HG03039 (cell line): ENCODE data around the gene KLHL40.

Experiments
- ATAC-seq: cut with Tn5 transposase; IDR thresholded peaks from one replicate; pipeline ENCODE4 v1.9.1; 2021; ENCODE audit warnings: mild to moderate bottlenecking, moderate library complexity; ENCODE audit not compliant: unreplicated experiment

Gene KLHL40, protein sequence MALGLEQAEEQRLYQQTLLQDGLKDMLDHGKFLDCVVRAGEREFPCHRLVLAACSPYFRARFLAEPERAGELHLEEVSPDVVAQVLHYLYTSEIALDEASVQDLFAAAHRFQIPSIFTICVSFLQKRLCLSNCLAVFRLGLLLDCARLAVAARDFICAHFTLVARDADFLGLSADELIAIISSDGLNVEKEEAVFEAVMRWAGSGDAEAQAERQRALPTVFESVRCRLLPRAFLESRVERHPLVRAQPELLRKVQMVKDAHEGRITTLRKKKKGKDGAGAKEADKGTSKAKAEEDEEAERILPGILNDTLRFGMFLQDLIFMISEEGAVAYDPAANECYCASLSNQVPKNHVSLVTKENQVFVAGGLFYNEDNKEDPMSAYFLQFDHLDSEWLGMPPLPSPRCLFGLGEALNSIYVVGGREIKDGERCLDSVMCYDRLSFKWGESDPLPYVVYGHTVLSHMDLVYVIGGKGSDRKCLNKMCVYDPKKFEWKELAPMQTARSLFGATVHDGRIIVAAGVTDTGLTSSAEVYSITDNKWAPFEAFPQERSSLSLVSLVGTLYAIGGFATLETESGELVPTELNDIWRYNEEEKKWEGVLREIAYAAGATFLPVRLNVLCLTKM

DNA sequence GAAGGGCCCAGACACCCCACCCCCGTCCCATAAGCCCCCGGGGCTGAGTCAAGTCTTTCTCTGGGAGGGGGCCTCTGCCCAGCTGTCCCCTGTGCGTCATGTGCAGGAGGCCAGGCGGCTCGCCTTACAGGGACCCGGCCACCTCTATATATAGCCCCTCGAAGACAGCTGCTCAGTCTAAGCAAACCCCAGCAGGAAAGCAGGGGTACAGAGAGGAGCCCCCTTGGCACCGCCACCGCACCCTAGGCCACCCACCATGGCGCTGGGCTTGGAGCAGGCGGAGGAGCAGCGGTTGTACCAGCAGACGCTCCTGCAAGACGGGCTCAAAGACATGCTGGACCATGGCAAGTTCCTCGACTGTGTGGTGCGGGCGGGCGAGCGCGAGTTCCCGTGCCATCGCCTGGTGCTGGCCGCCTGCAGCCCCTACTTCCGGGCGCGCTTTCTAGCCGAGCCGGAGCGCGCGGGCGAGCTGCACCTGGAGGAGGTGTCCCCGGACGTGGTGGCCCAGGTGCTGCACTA lies at the start of gene KLHL40:
KLHL40 (plus strand) TSS at position 175 of the 519 bp plus-strand sequence; CDS start at position 257, 82 bp downstream.
- no peak for ATAC-seq

DNA sequence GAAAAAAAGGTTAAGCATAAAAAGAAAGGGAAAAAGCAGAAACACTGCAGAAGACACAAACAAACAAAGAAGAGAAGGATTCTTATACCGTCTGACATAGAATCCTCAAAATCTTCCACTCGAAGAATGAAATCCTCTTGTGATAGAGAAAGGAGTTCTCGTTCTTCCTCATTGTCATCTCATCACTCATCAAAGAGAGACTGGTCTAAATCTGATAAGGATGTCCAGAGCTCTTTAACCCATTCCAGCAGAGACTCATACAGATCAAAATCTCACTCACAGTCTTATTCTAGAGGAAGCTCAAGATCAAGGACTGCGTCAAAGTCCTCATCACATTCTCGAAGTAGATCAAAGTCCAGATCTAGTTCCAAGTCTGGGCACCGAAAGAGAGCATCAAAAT lies 48.3 kb upstream of the KLHL40 start:
- no peak for ATAC-seq

DNA sequence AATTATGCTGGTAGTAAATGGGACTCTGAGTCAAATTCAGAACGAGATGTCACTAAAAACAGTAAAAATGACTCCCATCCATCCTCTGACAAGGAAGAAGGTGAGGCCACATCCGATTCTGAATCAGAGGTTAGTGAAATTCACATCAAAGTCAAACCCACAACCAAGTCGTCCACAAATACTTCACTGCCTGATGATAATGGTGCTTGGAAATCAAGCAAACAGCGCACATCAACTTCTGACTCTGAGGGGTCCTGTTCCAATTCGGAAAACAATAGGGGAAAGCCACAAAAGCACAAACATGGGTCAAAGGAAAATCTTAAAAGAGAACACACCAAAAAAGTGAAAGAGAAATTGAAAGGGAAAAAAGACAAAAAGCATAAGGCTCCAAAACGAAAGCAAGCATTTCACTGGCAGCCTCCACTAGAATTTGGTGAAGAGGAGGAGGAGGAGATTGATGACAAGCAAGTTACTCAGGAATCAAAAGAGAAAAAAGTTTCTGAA lies 46.9 kb upstream of the KLHL40 start:
- no peak for ATAC-seq

DNA sequence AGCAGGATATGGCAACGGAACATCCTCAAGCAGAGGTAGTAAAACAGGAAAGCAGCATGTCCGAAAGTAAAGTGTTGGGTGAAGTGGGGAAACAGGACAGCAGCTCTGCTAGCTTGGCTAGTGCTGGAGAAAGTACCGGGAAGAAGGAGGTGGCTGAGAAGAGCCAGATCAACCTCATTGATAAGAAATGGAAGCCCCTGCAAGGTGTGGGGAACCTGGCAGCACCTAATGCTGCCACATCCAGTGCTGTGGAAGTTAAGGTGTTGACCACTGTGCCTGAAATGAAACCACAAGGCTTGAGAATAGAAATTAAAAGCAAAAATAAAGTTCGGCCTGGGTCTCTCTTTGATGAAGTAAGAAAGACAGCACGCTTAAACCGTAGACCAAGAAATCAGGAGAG lies 46.1 kb upstream of the KLHL40 start:
- no peak for ATAC-seq

DNA sequence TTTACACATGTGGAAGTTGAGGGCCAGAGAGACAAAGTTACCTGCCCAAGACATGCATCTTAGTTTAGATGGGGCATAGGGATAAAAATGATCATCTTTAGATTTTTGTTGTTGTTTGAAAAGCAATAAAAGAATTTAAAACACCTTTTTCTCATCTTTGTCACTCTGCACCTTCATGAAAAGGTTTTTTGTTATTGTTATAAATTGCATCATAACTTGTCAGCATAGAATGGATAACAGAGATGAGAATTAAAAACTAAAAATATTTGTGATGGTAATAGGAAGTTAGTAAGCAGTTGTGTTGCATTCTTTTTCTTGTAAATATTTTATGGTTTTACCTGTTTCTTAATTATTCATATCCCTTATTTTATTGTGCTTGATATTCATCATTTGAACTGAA lies 45.2 kb upstream of the KLHL40 start:
- no peak for ATAC-seq

DNA sequence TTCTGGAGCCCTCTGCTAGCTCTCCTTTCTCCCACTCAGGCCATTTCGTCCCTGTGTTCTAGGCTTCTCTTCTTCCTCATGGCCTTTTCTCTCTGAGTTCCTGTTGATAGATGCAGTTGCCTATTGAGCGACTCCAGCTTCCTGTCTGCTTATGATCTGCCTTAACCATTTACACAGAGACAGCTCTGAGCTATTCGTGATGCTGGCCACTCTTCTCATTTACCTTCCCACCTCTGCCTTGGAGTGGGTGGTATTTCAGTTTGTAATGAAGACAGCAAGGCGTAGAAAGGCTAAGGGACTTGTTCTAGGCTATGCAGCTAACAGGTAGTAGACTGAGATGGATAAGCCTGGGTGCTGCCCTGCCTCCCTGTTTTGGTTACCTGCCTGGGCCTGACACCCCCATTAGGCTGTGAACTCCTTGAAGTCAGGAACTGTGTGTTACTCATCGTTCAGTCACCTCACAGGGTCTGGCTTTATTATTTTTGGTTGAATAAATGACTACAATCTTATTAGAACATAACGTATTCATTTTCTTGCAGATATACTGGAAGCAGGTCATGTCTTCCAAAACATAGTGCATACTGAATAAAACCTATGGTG lies 44.5 kb upstream of the KLHL40 start:
- ATAC-seq: no peak

DNA sequence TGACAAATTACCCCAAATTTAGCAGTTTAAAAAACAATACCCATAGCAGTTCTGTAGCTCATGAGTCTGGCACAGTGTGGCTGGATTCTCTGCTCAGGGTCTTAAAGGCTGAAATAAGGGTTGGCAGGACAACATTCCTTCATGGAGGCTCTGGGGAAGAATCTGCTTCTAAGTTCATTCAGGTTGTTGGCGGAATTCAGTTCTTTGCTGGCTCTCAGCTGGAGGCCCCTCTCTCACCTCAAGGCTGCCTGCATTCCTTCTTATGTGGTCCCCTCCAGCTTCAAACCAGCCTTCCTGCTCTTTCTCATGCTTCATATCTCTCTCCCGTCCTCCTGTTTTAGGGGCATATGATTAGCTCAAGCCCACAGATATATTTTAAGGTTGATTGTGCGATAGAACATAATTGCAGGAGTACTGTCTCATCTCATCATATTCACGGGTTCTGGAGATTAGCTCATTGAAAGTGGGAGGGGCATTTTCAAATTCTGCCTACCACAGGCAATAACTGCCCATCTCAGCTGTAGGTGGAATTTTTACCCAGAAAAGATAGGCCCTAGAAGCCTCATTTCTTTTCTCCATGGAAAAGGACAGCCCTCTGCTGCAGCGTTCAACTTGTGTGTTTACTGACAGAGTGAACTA lies 37.4 kb upstream of the KLHL40 start:
- ATAC-seq: no peak

DNA sequence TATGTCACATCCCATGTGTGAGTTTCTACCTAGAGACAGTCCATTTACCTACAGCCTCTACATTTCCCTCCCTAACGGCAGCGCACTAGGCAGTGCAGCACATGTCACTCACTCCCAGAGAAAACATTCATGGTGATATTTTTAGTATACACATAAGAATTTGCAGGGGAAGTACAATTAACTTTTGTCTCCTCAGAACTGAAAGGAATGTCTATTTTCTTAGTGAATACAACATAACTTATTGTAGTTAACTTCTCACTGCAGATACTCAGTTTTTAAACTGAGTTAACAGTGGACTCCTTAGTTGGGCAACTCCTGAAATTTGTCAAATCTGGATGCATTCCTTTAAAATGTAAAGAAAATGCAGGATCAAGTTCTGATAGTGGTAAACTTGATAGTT lies 36.3 kb upstream of the KLHL40 start:
- no peak for ATAC-seq

DNA sequence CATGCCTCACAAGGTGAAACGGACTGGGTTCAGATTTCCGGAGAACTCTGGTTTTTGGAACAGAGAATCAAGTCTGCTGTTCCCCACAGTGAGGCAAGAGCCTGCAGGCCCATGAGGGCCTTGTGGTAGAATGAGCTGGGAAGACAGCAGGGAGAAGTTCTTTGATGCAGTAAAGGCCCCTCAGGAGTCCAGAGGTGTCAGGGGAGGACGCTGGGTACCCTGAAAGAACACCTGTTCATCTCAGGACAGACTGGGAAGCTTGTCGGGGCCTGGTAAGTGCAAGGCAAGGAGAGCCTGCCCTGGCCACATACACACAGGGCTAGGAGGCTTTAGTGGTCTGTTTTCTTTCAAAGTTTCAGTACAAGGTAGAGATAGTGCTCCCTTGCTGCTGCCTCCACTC lies 35.6 kb upstream of the KLHL40 start:
- ATAC-seq: no peak

DNA sequence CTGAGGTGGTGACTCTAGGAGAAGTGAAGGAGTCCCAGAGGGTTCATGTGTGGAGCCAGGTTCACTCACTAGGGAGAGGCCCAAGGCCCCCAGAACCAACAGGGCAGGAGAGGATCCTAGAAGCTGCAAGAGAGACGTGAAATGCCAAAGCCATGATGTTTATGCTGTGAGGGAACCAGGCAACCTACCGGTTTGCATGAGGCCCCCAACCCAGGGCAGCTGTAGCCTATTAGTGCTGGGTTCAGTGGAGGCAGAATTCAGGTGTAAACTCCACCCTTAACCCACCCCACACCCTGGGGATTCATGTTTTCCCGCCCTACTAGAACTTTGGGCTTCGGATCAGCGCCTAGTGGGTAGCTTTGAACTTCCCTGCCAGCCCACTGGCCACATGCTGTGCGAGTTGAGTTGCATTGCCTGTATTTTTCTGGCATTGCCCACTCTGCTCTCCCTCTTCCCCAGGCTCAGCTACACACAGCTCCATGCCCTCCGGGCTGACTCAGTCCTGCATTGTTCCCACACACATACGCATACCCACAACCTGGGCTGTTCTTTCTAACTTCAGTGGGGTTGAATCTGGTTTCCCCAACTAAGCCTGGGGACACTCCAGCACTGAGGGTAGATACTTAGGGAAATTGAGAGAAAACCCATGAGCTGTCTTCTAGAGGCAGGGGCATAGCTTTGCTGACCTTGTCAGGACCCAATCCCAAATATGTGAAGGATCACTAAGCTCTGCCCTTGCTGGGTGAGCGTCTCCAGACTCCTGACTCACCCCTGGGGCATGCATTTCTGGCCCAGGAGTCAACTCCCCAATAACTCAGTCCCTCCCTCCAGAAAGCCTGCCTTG lies 33.9 kb upstream of the KLHL40 start:
- ATAC-seq: no peak

DNA sequence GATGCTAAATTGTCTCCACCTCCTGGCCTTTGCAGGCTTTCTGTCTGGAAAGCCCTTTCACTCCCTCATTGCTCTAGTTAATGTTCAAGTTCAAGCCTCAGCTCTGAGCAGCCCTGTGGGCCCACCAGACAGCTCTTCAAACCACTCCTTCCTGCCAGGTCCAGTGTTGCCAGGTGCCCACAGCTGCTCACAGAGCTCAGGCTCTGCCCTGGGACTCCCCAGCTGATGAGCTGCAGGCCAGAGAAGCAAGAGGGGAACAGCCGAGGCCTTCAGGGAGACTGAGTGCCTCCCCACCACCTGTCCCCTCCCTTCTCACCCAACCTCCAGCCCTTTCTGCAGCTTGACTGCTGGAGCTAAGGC lies 33.1 kb upstream of the KLHL40 start:
- ATAC-seq: no peak

DNA sequence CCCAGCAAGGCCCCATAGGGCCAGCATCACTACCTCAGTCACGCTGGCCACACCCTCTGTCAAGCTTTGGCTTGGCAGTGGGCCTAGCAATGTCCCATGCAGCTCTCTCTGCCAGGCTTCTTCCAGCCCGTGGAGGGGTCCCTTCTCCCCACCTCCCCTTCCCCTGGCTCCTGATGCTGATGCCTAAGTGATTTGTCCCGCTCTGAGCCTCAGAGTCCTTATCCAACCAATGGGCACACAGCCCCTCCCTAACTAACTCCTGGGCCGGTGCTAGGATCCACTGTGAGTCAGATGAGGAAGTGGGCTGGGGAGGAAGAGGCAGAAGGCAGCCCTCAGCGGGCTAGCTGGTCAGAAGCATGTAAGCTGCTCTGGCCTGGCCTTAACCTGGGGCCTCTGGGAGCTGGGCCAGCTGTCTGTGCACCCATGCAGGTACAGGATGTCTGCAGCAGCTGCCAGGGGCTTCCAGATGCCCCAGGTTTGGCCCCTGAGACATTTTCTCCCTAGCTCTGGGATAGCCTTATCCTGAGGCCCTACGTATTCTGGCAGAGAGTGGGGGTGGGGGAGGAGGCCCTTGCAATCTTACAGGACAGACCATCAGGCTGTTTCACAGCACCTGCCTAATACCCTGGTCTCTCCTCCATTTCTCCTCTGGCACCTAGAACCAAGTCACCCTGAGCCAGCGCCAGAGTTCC lies 32.6 kb upstream of the KLHL40 start:
- ATAC-seq: no peak

DNA sequence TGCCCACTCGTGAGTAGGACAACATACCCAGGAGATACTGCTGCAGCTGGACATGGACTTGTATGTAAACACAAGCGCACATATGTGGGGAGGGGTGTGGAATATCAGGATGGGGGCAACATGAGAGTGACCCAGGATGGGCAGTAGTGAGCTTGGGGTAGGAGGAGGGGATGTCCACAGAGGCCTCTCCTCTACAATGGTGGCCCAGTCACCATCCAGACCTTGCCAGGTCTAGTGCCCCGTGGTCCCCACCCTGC lies 32.1 kb upstream of the KLHL40 start:
- no peak for ATAC-seq

DNA sequence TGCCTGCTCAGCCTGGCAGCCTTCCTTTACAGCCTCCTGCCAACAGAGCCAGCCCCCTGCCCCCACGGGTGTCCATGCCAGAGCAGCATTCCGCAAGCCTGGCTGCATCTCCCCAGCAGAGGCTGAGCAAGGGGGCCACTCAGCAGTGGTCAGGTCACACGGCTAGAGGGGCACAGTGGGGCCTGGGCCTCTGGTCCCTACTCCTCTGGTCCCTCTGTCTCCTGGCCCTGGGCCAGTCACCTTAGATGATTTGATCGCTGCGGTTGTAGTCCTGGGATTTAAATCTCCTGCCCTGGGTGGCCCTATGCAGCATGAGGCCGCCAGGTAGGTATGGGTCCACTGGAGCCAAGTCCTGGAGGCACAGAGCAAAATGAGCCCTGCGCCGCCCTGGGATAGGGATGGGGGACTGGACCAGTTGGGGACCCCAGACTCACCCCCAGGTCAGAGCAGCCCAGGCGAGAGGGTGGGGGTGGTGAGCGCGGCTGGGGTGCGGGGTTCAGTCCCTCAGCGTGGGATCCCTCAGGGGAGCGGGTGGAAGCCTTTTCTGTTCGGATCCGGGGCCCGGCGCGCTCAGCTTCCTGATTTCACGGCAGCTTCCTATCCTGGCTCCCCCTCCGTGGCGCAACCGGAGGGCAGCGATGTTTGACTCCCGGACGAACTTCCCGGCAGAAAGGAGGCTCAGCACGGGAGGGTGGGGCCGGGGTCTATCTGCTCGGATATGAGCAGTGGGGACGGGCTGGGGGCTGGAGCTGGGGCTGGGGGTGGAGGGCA lies 31.6 kb upstream of the KLHL40 start, which contains the start of gene ZBTB47:
ZBTB47 (plus strand) TSS at position 138 of the 771 bp plus-strand sequence. CDS start 4,659 bp downstream, outside the sequence.
- ATAC-seq: no peak

DNA sequence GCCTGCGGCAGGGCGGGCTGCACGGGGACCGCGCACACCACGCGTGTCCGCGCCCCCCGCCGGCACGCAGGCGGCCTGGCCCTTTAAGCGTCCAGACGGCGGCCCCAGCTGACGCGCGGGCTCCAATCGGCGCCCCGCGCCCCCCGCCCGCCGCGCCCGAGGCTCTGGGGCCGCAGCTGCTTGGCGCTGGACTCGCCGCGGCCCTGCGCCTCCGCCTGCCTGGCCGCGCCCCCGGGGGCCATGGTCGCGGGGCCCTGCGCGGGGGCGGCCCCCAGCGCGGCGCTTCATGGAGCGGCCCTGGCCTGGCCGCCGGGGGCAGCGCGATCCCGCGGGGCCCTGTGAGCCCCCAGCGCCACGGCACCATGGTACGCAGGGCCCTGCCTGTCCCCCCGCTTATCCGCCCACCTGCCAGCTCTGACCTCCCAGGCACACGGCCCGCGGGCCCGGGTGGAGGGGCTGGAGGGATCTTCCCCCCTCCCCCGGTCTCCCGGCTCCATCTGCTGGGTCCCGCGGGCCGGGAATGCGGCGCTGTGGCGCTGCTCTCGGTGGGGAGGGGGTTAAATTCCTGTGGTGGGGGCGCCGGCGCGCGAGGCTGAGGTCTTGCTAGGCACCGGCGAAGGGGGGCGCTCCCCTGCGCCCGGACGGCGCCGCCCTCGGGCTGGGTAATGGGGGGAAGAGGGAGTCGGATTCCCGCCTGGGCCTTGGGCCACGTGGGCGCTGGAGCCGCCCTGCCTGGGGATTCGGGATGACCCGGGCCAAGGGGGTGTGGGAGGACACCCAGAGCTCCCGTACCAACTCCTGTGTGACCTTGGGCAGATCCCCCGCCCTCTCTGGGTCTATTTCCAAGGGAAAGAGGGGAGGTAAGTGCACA lies 30.8 kb upstream of the KLHL40 start:
- ATAC-seq: no peak

DNA sequence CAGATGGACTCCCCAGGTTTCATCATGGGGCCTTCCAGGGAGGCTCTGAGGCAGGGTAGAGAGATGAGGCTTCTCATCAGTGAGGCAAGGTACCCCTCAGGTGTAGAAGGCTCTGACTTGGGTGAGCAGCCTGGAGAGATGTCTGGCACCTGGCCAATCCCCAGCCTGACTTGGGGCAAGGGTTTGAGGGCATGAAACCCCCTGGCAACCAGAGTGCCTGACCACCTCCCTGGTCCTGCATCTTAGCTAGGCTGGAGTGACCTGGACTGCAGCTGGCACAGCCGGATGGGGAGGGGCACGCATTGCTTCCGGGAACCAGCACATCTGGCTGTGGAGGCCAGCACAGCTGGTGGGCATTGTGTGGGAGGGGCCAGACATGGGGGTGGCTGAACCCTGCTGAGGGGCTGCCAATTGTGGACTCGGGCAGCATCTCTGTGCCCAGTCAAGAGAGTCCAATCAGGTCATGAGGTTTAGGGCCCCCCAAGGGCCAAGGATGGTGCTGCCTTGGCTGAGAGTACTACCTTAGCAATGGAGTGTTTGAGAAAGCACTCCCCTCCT lies 29.9 kb upstream of the KLHL40 start:
- ATAC-seq: no peak

DNA sequence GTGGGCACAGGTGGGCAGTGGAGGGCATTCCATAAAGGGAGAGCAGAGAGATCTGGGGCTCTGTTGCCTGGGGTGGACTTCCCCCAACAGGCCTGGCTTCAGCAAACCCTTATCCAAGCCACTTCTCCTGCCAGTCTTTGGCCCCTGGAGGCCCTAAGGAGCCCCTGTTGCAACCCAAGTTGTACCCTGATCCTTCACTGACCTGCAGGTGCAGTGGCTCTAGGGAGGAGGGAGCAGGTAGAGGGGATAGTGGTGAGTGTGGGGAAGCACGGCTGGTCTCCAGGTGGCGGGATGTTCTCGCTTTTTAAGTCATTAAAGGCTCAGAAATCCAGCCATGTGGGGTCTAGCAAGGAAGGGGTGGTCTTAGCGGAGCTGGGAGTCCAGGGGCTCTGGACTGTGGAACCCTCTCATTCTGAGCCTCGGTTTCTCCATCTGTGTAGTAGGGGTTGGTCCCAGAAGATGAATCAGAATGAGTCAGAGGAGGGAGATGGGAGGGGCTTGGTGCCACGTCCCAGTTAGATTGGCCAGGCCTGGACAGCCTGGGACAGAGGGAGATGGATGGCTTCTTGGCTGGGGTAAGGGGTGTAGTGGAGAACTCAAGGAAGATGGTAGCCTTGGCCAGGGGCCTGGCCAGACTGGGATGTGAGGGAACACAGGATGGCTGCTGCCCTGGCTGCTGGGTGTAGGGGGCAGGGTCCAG lies 29.2 kb upstream of the KLHL40 start:
- ATAC-seq: no peak
